Liver (tissue), 9 donors: ENCODE measurements around the gene EVC2. TPM values are rescaled to one million over a fixed set of nuclear protein-coding genes. Genes with fewer than 3 reads are reported as not detected.

ENCODE experiments used
- DNase-seq: peaks from one replicate; pipeline ENCODE4 v3.0.0-alpha.2; 2017; ENCODE audit warnings: low spot score
- H3K27ac ChIP-seq, 2 donors: one replicate each; pipeline ENCODE4 v1.7.0; 2013; ENCODE audit warnings: inconsistent platforms in 2 of 2, low read length in 2 of 2, control low read depth in 1 of 2, low read depth in 1 of 2, mild to moderate bottlenecking in 1 of 2
- H3K27me3 ChIP-seq, 4 donors: one replicate each; pipeline versions ENCODE4 v1.6.1 to v1.7.0; 2013; ENCODE audit warnings: low read length in 3 of 4, inconsistent platforms in 1 of 4, mild to moderate bottlenecking in 1 of 4, moderate library complexity in 1 of 4; ENCODE audit not compliant: control insufficient read depth in 4 of 4, insufficient read depth in 4 of 4
- H3K36me3 ChIP-seq, 4 donors: one replicate each; pipeline versions ENCODE4 v1.6.1 to v1.7.0; 2013; ENCODE audit warnings: low read length in 3 of 4, mild to moderate bottlenecking in 3 of 4, low read depth in 1 of 4, moderate library complexity in 1 of 4; ENCODE audit not compliant: control insufficient read depth in 4 of 4, insufficient read depth in 3 of 4
- H3K4me1 ChIP-seq, 4 donors: one replicate each; pipeline versions ENCODE4 v1.6.1 to v1.7.0; 2013; ENCODE audit warnings: low read length in 3 of 4, mild to moderate bottlenecking in 3 of 4, moderate library complexity in 1 of 4; ENCODE audit not compliant: control insufficient read depth in 4 of 4, insufficient read depth in 4 of 4
- H3K4me3 ChIP-seq, 3 donors: one replicate each; pipeline versions ENCODE4 v1.6.1 to v1.7.0; 2013; ENCODE audit warnings: low read length in 3 of 3, control low read depth in 1 of 3, low read depth in 1 of 3, mild to moderate bottlenecking in 1 of 3
- H3K9ac ChIP-seq, 2 donors: one replicate each; pipeline ENCODE4 v1.7.0; 2013; ENCODE audit warnings: low read length in 2 of 2, mild to moderate bottlenecking in 2 of 2, moderate library complexity in 2 of 2, control low read depth in 1 of 2, low read depth in 1 of 2
- H3K9me3 ChIP-seq, 4 donors: one replicate each; pipeline versions ENCODE4 v1.6.1 to v1.7.0; 2013; ENCODE audit warnings: low read length in 3 of 4; ENCODE audit not compliant: control insufficient read depth in 4 of 4
- ATF3 ChIP-seq: IDR thresholded peaks from 2 replicates; pipeline ENCODE4 v1.6.1; 2016; ENCODE audit warnings: antibody characterized with exemption
- CTCF ChIP-seq: fragments of 150-350 bp; IDR thresholded peaks from 2 replicates; pipeline ENCODE4 v1.5.1; 2017; ENCODE audit warnings: improper control_type of control experiment, low read depth, low read length; ENCODE audit not compliant: missing input control
- EGR1 ChIP-seq, 2 donors: IDR thresholded peaks; 2 replicates each; pipeline ENCODE4 v1.6.1; 2016 to 2018; ENCODE audit warnings: antibody characterized with exemption in 2 of 2, low read depth in 2 of 2
- FOXA1 ChIP-seq: IDR thresholded peaks from 2 replicates; pipeline ENCODE4 v1.6.1; 2016; ENCODE audit warnings: antibody characterized with exemption
- FOXA2 ChIP-seq: IDR thresholded peaks from 2 replicates; pipeline ENCODE4 v1.6.1; 2016; ENCODE audit warnings: antibody characterized with exemption
- GABPA ChIP-seq, 2 donors: IDR thresholded peaks in 1 of 2; conservative IDR thresholded peaks in 1 of 2; 2 replicates each; pipeline ENCODE4 v1.6.1; 2016; ENCODE audit warnings: antibody characterized with exemption in 2 of 2, mild to moderate bottlenecking in 1 of 2, moderate library complexity in 1 of 2
- HNF4A ChIP-seq, 2 donors: conservative IDR thresholded peaks; 2 replicates each; pipeline ENCODE4 v1.6.1; 2016; ENCODE audit warnings: antibody characterized with exemption in 2 of 2, mild to moderate bottlenecking in 2 of 2
- HNF4G ChIP-seq: IDR thresholded peaks from 2 replicates; pipeline ENCODE4 v1.6.1; 2016; ENCODE audit warnings: antibody characterized with exemption
- JUND ChIP-seq, 2 donors: IDR thresholded peaks; 2 replicates each; pipeline ENCODE4 v1.6.1; 2016; ENCODE audit warnings: antibody characterized with exemption in 2 of 2
- NR2F2 ChIP-seq: IDR thresholded peaks from 2 replicates; pipeline ENCODE4 v1.6.1; 2016; ENCODE audit warnings: antibody characterized with exemption
- RAD21 ChIP-seq, 2 donors: IDR thresholded peaks; 2 replicates each; pipeline ENCODE4 v1.6.1; 2016; ENCODE audit warnings: antibody characterized with exemption in 2 of 2, mild to moderate bottlenecking in 2 of 2
- REST ChIP-seq: IDR thresholded peaks from 2 replicates; pipeline ENCODE4 v1.6.1; 2016; ENCODE audit warnings: antibody characterized with exemption, mild to moderate bottlenecking
- RXRA ChIP-seq, 2 donors: IDR thresholded peaks; 2 replicates each; pipeline ENCODE4 v1.6.1; 2017 to 2018; ENCODE audit warnings: antibody characterized with exemption in 2 of 2, mild to moderate bottlenecking in 1 of 2
- SP1 ChIP-seq: IDR thresholded peaks from 2 replicates; pipeline ENCODE4 v1.6.1; 2018; ENCODE audit warnings: antibody characterized with exemption, mild to moderate bottlenecking
- TAF1 ChIP-seq: conservative IDR thresholded peaks from 2 replicates; pipeline ENCODE4 v1.6.1; 2016; ENCODE audit warnings: antibody characterized with exemption, mild to moderate bottlenecking
- YY1 ChIP-seq: IDR thresholded peaks from 2 replicates; pipeline ENCODE4 v1.6.1; 2016; ENCODE audit warnings: antibody characterized with exemption, mild to moderate bottlenecking
- ZBTB33 ChIP-seq: IDR thresholded peaks from 2 replicates; pipeline ENCODE4 v1.6.1; 2016; ENCODE audit warnings: antibody characterized with exemption
- WGBS: extraction: QIAGEN DNeasy Blood & Tissue Kit; methylation state at CpG from one replicate; pipeline ENCODE4 v1.1.7; 2013; 5-methylcytosine and 5-hydroxymethylcytosine counted together
- polyA plus RNA-seq, 2 donors: library from polyadenylated mRNA; stranded (reverse) in 1 of 2; unstranded in 1 of 2; fragments of 200-250 nt in 1 of 2; fragments of >200 nt in 1 of 2; fragmentation: Nextera tagmentation in 1 of 2; extraction: Ambion mirVana in 1 of 2; gene quantifications; one replicate each; pipeline versions ENCODE4 v1.2.1 to v1.2.3, GENCODE V29; 2013 to 2015
- total RNA-seq, 2 donors: library from RNA; depleted of rRNA; stranded (reverse); fragments of >200 nt; gene quantifications; one replicate each; pipeline ENCODE4 v1.2.3, GENCODE V29; 2014
- donor health status: healthy.
- donor health status: healthy.
- donor health status: healthy.
- donor health status: healthy.
- donor health status: healthy.

EVC2 gene
- total and polyA plus RNA-seq, 4 donors, result 0.26 to 1.3 (median 0.57) TPM

GRCh38 chr4:5676763-5677162 is 31.6 kb downstream of the EVC2 start:
- TF ChIP-seq SP1 (no peak), JUND (IDR thresholded peaks at IDR 0.05) (no peak), TAF1 (no peak), FOXA1 (no peak), NR2F2 (no peak), ZBTB33 (no peak), HNF4A (conservative IDR thresholded peaks at IDR 0.05) (no peak), ATF3 (no peak), REST (no peak), RXRA (IDR thresholded peaks at IDR 0.05) (no peak), EGR1 (IDR thresholded peaks at IDR 0.05; ENCODE audit: low read depth in 2 of 2) (no peak), HNF4G (no peak), YY1 (no peak), CTCF (no peak), GABPA (IDR thresholded peaks at IDR 0.05 in 1 of 2, conservative IDR thresholded peaks at IDR 0.05 in 1 of 2) (no peak), FOXA2 (no peak), RAD21 (IDR thresholded peaks at IDR 0.05) (no peak)
- Histone ChIP-seq H3K4me3 (no peak overlapping the region), H3K36me3 (peaks cover 0 to 3% (median 0%) of the 10 kb centered on the region in 4 donors), H3K27ac (no peak overlapping the region), H3K4me1 (no peaks in the 10 kb centered on the region), H3K9ac (no peak overlapping the region), H3K27me3 (no peaks in the 10 kb centered on the region), H3K9me3 (no peaks in the 10 kb centered on the region)
- DNase-seq, result no peak
- WGBS, result 94% methylated on average over 8 of the region's 8 CpGs

- Histone ChIP-seq H3K4me3 (no peak overlapping the region), H3K36me3 (peaks cover 0 to under 1% (median 0%) of the 10 kb centered on the region in 4 donors), H3K9me3 (no peaks in the 10 kb centered on the region), H3K27ac (no peak overlapping the region), H3K4me1 (no peaks in the 10 kb centered on the region), H3K27me3 (peaks cover 0 to 2% (median 0%) of the 10 kb centered on the region in 4 donors), H3K9ac (no peak overlapping the region)
- no peak for DNase-seq
- TF ChIP-seq TAF1 (no peak), RXRA (IDR thresholded peaks at IDR 0.05) (no peak)
- WGBS, result 76% methylated on average over 1 of the region's 1 CpG
Measured at GRCh38 chr4:5666741-5667140, 41.6 kb downstream of the EVC2 start.
